Measurements from ENCODE around the gene MMP10. TPM values are rescaled to one million over a fixed set of nuclear protein-coding genes. Genes with fewer than 3 reads are reported as not detected.

Gene MMP10
- polyA plus RNA-seq, 3 donors = not detected

- Histone ChIP-seq H3K4me3 (replicated peaks in 1 of 3; ENCODE audit: low read depth in 2 of 3, low read length in 3 of 3) (no peak overlapping the region), H4K20me1 (ENCODE audit: insufficient read depth, low read length) (no peaks in the 10 kb centered on the region), H3K27ac (ENCODE audit: low read depth in 1 of 2, low read length in 2 of 2) (no peak overlapping the region), H3K79me2 (ENCODE audit: insufficient read depth, low read length) (no peaks in the 10 kb centered on the region), H2AFZ (ENCODE audit: insufficient read depth, low read depth, low read length, poor library complexity, severe bottlenecking) (no peak overlapping the region), H3K27me3 (ENCODE audit: control insufficient read depth in 2 of 2, insufficient read depth in 2 of 2, low read length in 2 of 2) (peaks cover 0 to 2% of the 10 kb centered on the region in 2 donors), H3K36me3 (replicated peaks in 1 of 2; ENCODE audit: control insufficient read depth in 1 of 2, insufficient read depth in 2 of 2, low read length in 2 of 2) (no peaks in the 10 kb centered on the region), H3K4me1 (ENCODE audit: control insufficient read depth in 1 of 2, insufficient read depth in 2 of 2, low read length in 2 of 2) (no peaks in the 10 kb centered on the region), H3K9me3 (replicated peaks in 1 of 2; ENCODE audit: control insufficient read depth in 1 of 2, insufficient read depth in 1 of 2, low read length in 2 of 2) (no peaks in the 10 kb centered on the region), H3K4me2 (replicated peaks; ENCODE audit: extremely low read depth, low read length, poor library complexity, severe bottlenecking) (no peak overlapping the region), H3K9ac (ENCODE audit: insufficient read depth, low read length, poor library complexity, severe bottlenecking) (no peak overlapping the region)
- 85% methylated on average over 4 of the region's 8 CpGs for WGBS (ENCODE audit: insufficient coverage)
- Mint-ChIP-seq H3K27ac (no peak overlapping the region), H3K27me3 (ENCODE audit: low read depth in 3 of 3) (peaks cover 0 to 4% (median 4%) of the 10 kb centered on the region in 3 donors), H3K36me3 (no peaks in the 10 kb centered on the region), H3K9me3 (no peaks in the 10 kb centered on the region), H3K4me1 (no peaks in the 10 kb centered on the region), H3K4me3 (no peak overlapping the region)
- DNase-seq = no peak
- no peak for TF ChIP-seq CTCF (IDR thresholded peaks at IDR 0.05)
- intact Hi-C loops (cut with micrococcal nuclease) = no loop called here
Measured at GRCh38 chr11:102788334-102788995, 8.0 kb upstream of the MMP10 start.

GRCh38 chr11:102784380-102784779 is 4.0 kb upstream of the MMP10 start:
- Histone ChIP-seq H3K36me3 (replicated peaks in 1 of 2; ENCODE audit: control insufficient read depth in 1 of 2, insufficient read depth in 2 of 2, low read length in 2 of 2) (no peaks in the 10 kb centered on the region), H4K20me1 (ENCODE audit: insufficient read depth, low read length) (no peaks in the 10 kb centered on the region), H3K27ac (ENCODE audit: low read depth in 1 of 2, low read length in 2 of 2) (no peak overlapping the region), H3K27me3 (ENCODE audit: control insufficient read depth in 2 of 2, insufficient read depth in 2 of 2, low read length in 2 of 2) (peaks cover 0 to 6% of the 10 kb centered on the region in 2 donors), H3K4me3 (replicated peaks in 1 of 3; ENCODE audit: low read depth in 2 of 3, low read length in 3 of 3) (no peak overlapping the region), H3K9ac (ENCODE audit: insufficient read depth, low read length, poor library complexity, severe bottlenecking) (no peak overlapping the region), H3K4me1 (ENCODE audit: control insufficient read depth in 1 of 2, insufficient read depth in 2 of 2, low read length in 2 of 2) (no peaks in the 10 kb centered on the region), H3K9me3 (replicated peaks in 1 of 2; ENCODE audit: control insufficient read depth in 1 of 2, insufficient read depth in 1 of 2, low read length in 2 of 2) (no peaks in the 10 kb centered on the region), H3K79me2 (ENCODE audit: insufficient read depth, low read length) (no peaks in the 10 kb centered on the region), H2AFZ (ENCODE audit: insufficient read depth, low read depth, low read length, poor library complexity, severe bottlenecking) (no peak overlapping the region), H3K4me2 (replicated peaks; ENCODE audit: extremely low read depth, low read length, poor library complexity, severe bottlenecking) (no peak overlapping the region)
- Mint-ChIP-seq H3K4me1 (no peaks in the 10 kb centered on the region), H3K36me3 (no peaks in the 10 kb centered on the region), H3K27ac (no peak overlapping the region), H3K9me3 (peaks cover 0 to 1% (median 0%) of the 10 kb centered on the region in 7 donors), H3K4me3 (no peak overlapping the region), H3K27me3 (ENCODE audit: low read depth in 3 of 3) (peaks cover 3 to 11% (median 9%) of the 10 kb centered on the region in 3 donors)
- intact Hi-C loops (cut with micrococcal nuclease) = no loop called here
- no peak for DNase-seq
- 75% methylated on average over 1 of the region's 3 CpGs for WGBS (ENCODE audit: insufficient coverage)
- no peak for TF ChIP-seq CTCF (IDR thresholded peaks at IDR 0.05)

All from CD14-positive monocyte (primary cell).